NCI-H524 treated with DMSO at 0.1 percent for 48 hours (cell line): ENCODE measurements around the gene THEM5.

Source experiments
- DNase-seq: peaks from one replicate; lab custom pipeline; 2025; lab: John Stamatoyannopoulos, UW

THEM5 gene

GRCh38 chr1:151819976-151820623 is 33.4 kb downstream of the THEM5 start:
- no peak for DNase-seq

- no peak for DNase-seq
Measured at GRCh38 chr1:151819227-151819835, 34.2 kb downstream of the THEM5 start.

DNA sequence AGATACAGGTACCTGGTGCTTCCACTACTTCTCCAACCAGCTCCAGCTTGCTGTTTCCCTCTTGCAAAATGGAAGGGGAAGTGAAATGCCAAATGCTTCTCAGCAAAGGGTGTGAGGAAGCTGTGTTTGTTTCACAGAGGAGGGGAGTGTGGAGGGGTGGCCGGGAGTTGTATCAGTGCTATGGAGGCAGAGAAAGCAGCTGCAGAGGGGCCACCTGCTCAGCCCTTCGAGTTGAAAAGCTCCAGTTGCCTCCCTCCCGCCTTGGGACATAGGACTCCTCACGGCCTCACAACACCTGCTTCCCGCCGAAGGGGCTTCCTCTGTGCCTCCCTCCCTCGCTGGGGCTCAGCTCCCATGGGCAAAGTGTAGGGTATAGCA is 36.2 kb downstream of the THEM5 start:
- DNase-seq: no peak

- DNase-seq: no peak
Measured at GRCh38 chr1:151816548-151817352, 36.8 kb downstream of the THEM5 start.

DNA sequence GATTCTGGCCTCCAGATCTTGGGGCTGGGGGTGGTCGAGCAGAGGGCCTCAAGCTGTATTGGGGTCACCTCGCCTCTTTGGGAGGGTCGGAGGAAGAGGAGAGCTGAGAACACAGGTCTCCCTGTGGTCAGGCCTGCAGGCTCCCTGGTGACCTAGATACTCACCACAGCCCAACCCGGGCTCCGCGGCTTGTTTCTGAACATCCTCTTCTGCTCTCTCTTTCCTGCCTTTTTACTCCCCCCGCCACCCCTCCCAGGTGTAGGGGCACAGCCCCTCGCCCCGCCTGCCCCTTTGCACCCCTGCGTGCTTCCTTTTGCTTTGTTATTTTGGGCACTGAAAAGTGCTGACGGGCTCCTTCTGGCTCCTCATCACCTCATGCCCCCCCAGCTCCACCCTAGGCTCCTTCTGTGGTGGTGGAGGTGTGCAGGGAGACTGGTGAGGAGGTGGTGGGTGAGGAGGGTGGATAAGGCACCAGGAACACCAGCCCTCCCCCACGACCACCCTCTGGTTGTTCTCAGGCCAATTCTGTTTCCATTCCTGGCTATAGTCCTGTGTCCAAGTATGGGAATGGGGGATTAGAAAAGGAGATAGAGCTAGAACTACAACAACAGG is 37.7 kb downstream of the THEM5 start:
- DNase-seq: no peak

DNA sequence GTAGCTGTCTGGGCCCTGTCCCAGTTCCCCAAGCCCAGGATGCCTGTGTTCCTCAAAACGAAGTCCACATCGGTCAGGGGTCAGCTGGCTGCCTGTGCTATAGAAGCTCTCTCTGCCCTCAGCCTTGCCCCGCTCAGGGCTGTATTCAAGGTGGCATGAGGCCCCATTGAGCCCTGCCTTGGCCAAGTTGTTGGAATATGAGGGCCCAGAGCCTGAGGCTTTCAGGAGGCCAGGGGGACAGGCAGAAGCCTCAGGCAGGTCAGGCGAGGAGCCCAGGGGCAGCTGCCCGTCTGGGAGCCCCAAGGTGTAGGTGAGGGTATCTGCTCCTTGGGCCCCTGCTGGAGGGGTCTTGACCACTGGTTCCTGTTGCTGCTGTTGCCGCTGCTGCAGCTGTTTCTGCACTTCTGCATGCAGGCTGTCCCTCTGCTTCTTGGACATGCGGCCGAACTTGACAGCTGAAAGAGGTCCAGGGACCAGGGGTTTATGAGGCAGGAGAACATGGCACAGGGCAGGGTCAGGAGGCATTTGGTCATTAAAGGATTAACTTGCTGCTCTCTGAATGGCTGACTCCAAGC is 38.5 kb downstream of the THEM5 start:
- no peak for DNase-seq

- DNase-seq: no peak
Measured at GRCh38 chr1:151814426-151814825, 39.1 kb downstream of the THEM5 start.

GRCh38 chr1:151813271-151813977 is 40.1 kb downstream of the THEM5 start:
- no peak for DNase-seq

DNA sequence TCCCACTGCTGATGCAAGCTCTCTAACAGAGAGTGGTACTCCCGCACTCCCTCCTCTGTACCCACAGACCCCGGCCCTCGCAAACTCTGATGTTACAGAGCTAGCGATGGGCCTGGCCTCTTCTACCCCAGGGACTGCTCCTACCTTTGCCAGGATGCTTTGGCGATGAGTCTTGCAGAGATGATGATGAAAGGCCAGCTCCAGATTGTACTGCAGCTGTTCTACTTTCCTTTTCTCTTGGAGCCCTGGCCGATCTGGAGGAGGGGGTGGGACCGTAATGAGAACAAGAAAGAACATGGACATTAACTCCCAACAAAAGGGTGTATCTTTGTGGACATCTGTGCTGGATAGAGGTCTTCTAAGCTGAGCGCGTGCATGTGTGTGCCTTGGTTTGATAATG is 42.3 kb downstream of the THEM5 start:
- DNase-seq: no peak

DNA sequence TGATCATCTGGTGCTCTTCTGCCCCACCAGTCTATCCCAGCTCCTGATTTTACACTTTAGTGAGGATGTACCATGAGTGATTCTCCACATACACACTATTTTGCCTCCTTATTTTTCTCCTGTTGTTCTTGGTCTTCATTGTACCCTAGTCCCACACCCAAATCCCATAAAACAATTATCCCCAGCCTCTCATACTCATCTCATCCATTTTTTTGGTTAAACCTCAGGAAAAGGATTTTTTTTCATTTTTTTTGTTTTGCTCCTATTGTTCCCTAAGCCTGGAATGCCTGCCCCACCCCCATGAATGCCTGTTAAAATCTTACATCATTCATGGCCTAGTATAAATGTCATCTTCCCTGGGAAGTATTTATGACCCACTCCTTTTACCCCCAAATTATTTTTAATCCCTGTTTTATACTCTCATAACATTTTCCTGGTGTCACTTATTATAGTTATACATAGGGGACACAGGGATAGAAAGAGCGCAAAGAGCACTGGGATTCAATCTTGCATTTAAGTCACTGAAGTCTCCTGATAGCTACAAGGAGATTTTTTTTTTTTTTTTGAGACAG is 43.4 kb downstream of the THEM5 start:
- DNase-seq: no peak

DNA sequence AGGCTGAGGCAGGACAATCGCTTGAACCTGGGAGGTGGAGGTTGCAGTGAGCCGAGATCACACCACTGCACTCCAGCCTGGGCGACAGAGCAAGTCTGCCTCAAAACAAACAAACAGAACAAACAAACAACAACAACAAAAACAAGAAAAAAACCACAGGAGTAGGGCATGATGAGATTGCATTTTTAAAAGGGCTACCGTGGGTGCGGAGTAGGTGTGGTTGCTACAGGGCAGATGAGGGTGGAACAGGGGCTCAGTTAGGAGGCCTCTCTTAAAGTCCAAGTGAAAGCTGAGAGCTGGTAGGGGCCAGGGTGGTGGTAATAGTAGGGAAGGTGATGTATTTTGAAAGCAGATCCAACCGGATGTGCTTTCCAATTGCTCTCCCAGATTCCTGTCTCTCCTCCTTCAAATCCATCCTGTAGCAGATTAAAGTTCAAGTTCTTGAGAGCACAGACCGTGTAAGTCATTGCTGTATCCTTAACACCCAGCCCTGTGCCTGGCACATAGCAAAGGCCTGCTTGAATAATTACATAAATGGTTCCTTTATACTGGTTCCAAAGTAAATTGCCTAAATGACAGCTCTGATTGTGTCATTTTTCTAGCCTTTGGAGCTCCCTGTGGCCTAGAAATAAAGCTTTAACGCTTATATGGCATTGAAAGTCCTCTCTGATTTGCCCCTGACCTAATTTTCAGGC is 44.1 kb downstream of the THEM5 start:
- no peak for DNase-seq

DNA sequence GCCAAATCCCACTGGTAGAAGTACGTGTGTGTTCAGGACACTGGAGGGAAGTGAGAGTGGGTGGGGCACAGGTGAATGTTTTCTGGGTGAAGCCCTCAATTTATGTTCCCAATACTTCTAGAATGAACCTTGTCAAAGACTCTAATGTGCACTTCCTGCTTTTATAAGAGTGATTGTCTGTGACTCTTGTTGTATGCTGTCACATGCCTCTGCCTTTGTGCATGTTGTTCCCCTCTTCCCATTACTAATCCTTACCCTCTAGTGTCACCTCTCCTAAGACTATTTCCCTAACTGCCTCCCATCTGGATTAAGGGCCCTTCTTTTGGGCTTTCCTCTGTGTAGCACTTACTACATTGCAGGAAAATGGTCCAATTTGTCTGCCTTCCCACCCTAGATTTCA is 45.7 kb downstream of the THEM5 start:
- no peak for DNase-seq

GRCh38 chr1:151807131-151807530 is 46.4 kb downstream of the THEM5 start:
- DNase-seq: no peak

DNA sequence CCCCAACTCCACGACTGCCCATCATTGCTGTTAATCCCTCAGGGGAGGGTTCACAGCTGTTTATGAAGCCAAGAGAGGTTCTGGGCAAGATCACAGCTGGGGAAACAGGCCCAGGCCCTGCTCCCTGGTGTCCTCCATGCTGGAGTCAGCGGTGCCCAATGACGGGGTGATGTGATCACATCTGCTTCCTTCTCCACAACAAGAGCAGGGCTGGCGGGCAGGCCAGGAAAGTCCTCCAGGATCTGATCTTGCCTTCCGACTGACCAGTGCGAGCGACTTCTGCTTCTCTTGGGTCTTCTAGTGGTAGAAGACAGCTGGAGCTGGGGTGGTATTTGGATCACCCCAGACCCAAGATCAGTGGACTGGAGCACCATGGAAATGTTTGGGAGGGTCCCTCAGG is 47.3 kb downstream of the THEM5 start:
- DNase-seq: no peak

DNA sequence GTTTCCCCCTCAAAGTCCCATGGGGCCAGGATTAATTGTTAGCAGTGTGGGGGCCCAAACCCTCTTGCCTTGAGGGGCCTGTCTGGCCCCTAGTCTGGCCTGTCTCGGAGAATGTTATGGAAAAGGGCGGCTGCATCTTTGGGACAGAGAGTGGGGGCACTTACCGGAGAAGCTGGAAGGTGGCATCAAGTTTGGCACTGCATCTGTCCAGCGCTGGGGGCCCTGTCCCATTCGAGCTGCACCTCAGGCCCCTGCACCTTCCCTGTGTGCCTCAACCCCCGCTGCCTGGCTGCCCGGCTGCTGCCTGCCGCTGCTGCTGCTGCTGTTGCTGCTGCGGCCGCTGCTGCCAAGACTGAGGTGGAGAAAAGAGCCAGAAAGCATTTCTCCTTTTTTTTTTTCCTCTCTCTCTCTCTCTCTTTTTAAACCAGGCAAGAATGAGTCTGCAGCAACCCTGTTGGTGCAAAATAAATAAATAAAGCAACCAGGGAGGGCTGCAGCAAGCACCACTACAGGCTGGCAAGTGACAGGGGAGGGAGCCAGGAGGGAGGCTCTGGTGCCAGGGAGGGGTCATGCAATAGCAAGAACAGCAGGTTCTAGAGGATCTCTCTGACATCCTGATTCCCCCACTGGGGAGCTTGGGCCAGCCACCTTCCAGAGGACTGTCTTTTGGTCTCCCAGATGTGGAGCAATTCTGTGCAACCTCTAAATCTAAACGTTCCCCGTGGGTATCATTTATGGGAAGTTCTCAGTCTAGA is 48.3 kb downstream of the THEM5 start, which contains the start of gene LINGO4:
Gene LINGO4, minus strand, starts transcription at position 354 of the 755 bp plus-strand sequence. CDS start 2,715 bp downstream, outside the sequence.
- no peak for DNase-seq

DNA sequence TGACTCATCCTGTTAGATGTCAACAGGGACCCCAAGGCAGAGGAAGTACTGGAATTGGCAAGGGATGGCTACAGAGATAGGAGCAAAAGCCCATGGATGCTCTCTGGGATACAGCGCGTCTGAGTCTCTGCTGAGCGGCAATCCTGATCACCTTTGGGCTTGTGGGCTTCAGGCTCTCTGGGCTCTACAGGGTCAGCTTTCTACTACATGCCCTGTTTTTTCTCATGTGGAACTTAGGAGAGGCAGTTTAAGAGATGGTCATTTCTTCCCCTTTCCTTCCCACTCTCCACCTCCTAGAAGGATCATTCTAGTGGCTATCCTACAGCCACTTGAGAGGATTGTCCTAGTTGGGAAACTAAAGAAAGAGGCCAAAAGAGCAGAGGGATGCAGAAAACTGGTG is 49.6 kb downstream of the THEM5 start:
- DNase-seq: no peak

DNA sequence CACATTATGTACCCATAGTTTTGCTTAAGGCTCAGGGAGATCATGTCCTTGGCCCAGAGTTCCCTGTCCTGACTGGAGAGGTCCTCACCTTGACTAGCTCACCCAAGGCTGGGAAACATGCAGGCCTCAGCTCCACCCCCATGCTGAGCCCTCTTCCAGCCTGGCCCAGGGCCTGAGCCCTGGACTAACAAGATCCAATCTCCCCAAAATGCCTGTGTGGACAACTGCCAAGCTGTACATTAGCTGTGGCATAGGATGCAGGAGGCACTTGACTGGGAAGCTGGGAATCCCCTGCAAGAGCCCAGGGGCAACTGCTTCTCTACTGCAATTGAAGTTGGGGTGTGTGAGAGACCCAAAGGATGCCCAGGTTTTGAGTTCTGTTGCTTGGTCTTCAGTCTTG is 50.3 kb downstream of the THEM5 start:
- no peak for DNase-seq

GRCh38 chr1:151802372-151802771 is 51.1 kb downstream of the THEM5 start:
- DNase-seq: no peak

DNA sequence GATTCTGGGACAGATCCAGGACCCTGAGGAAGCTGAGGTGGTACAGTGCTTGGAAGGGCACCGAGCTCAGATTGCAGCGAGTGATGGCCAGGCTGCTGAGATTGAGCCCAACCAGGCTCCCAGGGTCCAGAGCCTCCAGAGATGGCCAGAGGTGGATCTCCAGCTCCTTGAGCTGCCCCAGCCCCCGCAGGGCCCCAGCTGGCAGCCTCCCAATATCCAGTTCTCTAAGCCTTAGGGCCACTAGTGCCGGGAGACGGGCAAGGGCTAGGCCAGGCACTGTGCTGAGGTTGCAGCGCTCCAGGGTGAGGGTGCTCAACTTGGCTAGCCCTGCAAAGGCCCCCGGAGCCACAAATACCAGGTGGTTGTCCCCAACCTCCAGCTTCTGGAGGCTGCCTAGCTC is 51.7 kb downstream of the THEM5 start:
- DNase-seq: no peak

- no peak for DNase-seq
Measured at GRCh38 chr1:151801310-151801820, 52.1 kb downstream of the THEM5 start.
